ENCODE results near the gene TENM3. TPM values are rescaled to one million over a fixed set of nuclear protein-coding genes. Genes with fewer than 3 reads are reported as not detected.
"Not testable (repeated sequence)": the region's sequence is repeated elsewhere in the genome, so short reads cannot be mapped to it uniquely, and the experiment has no call there.

The TENM3 gene
- total RNA-seq, 2 donors from 2014 or later, result 2.0 to 2.1 TPM

GRCh38 chr4:182351485-182351884 is 108.3 kb downstream of the TENM3 start:
- DNase-seq (ENCODE audit: low spot score), result no peak
- intact Hi-C loops (cut with DNase I), result no loop called here

- intact Hi-C loops (cut with DNase I), result no loop called here
- no peak for DNase-seq (ENCODE audit: low spot score)
Measured at GRCh38 chr4:182354106-182354505, 110.9 kb downstream of the TENM3 start.

GRCh38 chr4:182354867-182355266 is 111.7 kb downstream of the TENM3 start:
- DNase-seq (ENCODE audit: low spot score), result no peak
- intact Hi-C loops (cut with DNase I), result no loop called here

- DNase-seq (ENCODE audit: low spot score), result no peak
- intact Hi-C loops (cut with DNase I), result no loop called here
Measured at GRCh38 chr4:182367153-182367552, 124.0 kb downstream of the TENM3 start.

GRCh38 chr4:182369211-182369610 is 126.0 kb downstream of the TENM3 start:
- intact Hi-C loops (cut with DNase I), result no loop called here
- no peak for DNase-seq (ENCODE audit: low spot score)

- no peak for DNase-seq (ENCODE audit: low spot score)
- intact Hi-C loops (cut with DNase I), result no loop called here
Measured at GRCh38 chr4:182370491-182370890, 127.3 kb downstream of the TENM3 start.

GRCh38 chr4:182380771-182381181 is 137.6 kb downstream of the TENM3 start:
- no peak for DNase-seq (ENCODE audit: low spot score)
- intact Hi-C loops (cut with DNase I), result no loop called here

- intact Hi-C loops (cut with DNase I), result no loop called here
- DNase-seq (ENCODE audit: low spot score), result no peak
Measured at GRCh38 chr4:182382941-182383340, 139.7 kb downstream of the TENM3 start.

GRCh38 chr4:182384631-182385091 is 141.5 kb downstream of the TENM3 start:
- intact Hi-C loops (cut with DNase I), result no loop called here
- DNase-seq (ENCODE audit: low spot score), result no peak

GRCh38 chr4:182385897-182386296 is 142.7 kb downstream of the TENM3 start:
- intact Hi-C loops (cut with DNase I), result no loop called here
- no peak for DNase-seq (ENCODE audit: low spot score)

- intact Hi-C loops (cut with DNase I), result not testable (repeated sequence)
Measured at GRCh38 chr4:182386576-182386975, 143.4 kb downstream of the TENM3 start.

GRCh38 chr4:182391111-182391684 is 148.0 kb downstream of the TENM3 start:
- intact Hi-C loops (cut with DNase I), result no loop called here
- no peak for DNase-seq (ENCODE audit: low spot score)

More at GRCh38 chr4:182386576-182386975, 143.4 kb downstream of the TENM3 start:
- DNase-seq (ENCODE audit: low spot score), result not testable (repeated sequence)

- intact Hi-C loops (cut with DNase I), result no loop called here
- no peak for DNase-seq (ENCODE audit: low spot score)
Measured at GRCh38 chr4:182394181-182394580, 151.0 kb downstream of the TENM3 start.

- no peak for DNase-seq (ENCODE audit: low spot score)
- intact Hi-C loops (cut with DNase I), result no loop called here
Measured at GRCh38 chr4:182400081-182400480, 156.9 kb downstream of the TENM3 start.

GRCh38 chr4:182400790-182401189 is 157.6 kb downstream of the TENM3 start:
- DNase-seq (ENCODE audit: low spot score), result no peak
- intact Hi-C loops (cut with DNase I), result no loop called here

- intact Hi-C loops (cut with DNase I), result no loop called here
- no peak for DNase-seq (ENCODE audit: low spot score)
Measured at GRCh38 chr4:182404376-182404775, 161.2 kb downstream of the TENM3 start.

- intact Hi-C loops (cut with DNase I), result no loop called here
- no peak for DNase-seq (ENCODE audit: low spot score)
Measured at GRCh38 chr4:182405087-182405486, 161.9 kb downstream of the TENM3 start.

GRCh38 chr4:182409271-182409670 is 166.1 kb downstream of the TENM3 start:
- intact Hi-C loops (cut with DNase I), result no loop called here

GRCh38 chr4:182411391-182411790 is 168.2 kb downstream of the TENM3 start:
- DNase-seq (ENCODE audit: low spot score), result no peak
- intact Hi-C loops (cut with DNase I), result no loop called here

More at GRCh38 chr4:182409271-182409670, 166.1 kb downstream of the TENM3 start:
- DNase-seq (ENCODE audit: low spot score), result no peak

- intact Hi-C loops (cut with DNase I), result no loop called here
- DNase-seq (ENCODE audit: low spot score), result no peak
Measured at GRCh38 chr4:182413550-182413949, 170.3 kb downstream of the TENM3 start.

GRCh38 chr4:182415116-182415515 is 171.9 kb downstream of the TENM3 start:
- intact Hi-C loops (cut with DNase I), result no loop called here
- no peak for DNase-seq (ENCODE audit: low spot score)

- intact Hi-C loops (cut with DNase I), result no loop called here
Measured at GRCh38 chr4:182416067-182416466, 172.9 kb downstream of the TENM3 start.

More at GRCh38 chr4:182416067-182416466, 172.9 kb downstream of the TENM3 start:
- DNase-seq (ENCODE audit: low spot score), result no peak

Measured in posterior vena cava (tissue), 2 donors.